RWPE2 (cell line): ENCODE measurements around the gene PSENEN.
"Not testable (repeated sequence)": the region's sequence is repeated elsewhere in the genome, so short reads cannot be mapped to it uniquely, and the experiment has no call there.

Experiments used
- ATAC-seq: fragments of 200-7000 bp; cut with Tn5 transposase; 3 replicates; pipeline ENCODE4 v1.9.1; 2021; ENCODE audit warnings: low read depth
- DNase-seq: peaks from one replicate; pipeline ENCODE4 v3.0.0-alpha.2; 2020; ENCODE audit warnings: low spot score
- H3K27ac ChIP-seq: fragments of 450-650 bp; 2 replicates; pipeline ENCODE4 v1.5.1; 2017; ENCODE audit warnings: mild to moderate bottlenecking; ENCODE audit not compliant: poor library complexity, severe bottlenecking
- H3K27me3 ChIP-seq: fragments of 250-450 bp; sonication (Bioruptor Pico); 2 replicates; pipeline ENCODE4 v1.5.1; 2021; ENCODE audit warnings: mild to moderate bottlenecking, moderate library complexity; ENCODE audit not compliant: insufficient read depth, poor library complexity, severe bottlenecking
- H3K36me3 ChIP-seq: fragments of 250-450 bp; sonication (Bioruptor Pico); 2 replicates; pipeline ENCODE4 v1.5.1; 2020; ENCODE audit warnings: low read depth, mild to moderate bottlenecking, moderate library complexity
- H3K4me1 ChIP-seq: fragments of 250-450 bp; sonication (Bioruptor Pico); 2 replicates; pipeline ENCODE4 v1.5.1; 2021; ENCODE audit warnings: mild to moderate bottlenecking, moderate library complexity; ENCODE audit not compliant: insufficient read depth, poor library complexity, severe bottlenecking
- H3K4me3 ChIP-seq: fragments of 250-450 bp; sonication (Bioruptor Pico); 2 replicates; pipeline ENCODE4 v1.5.1; 2021; ENCODE audit warnings: mild to moderate bottlenecking, moderate library complexity; ENCODE audit not compliant: severe bottlenecking
- H3K9me3 ChIP-seq: fragments of 250-450 bp; sonication (Bioruptor Pico); 2 replicates; pipeline ENCODE4 v1.5.1; 2021; ENCODE audit warnings: mild to moderate bottlenecking, moderate library complexity; ENCODE audit not compliant: severe bottlenecking
- CTCF ChIP-seq: fragments of 450-650 bp; IDR thresholded peaks from one replicate; pipeline ENCODE4 v1.5.1; 2017; ENCODE audit warnings: mild to moderate bottlenecking, moderate library complexity; ENCODE audit not compliant: poor library complexity, severe bottlenecking

Gene PSENEN

GRCh38 chr19:35722461-35722860, 23.0 kb upstream of the PSENEN start:
- Histone ChIP-seq H3K27me3 (no peaks in the 10 kb centered on the region), H3K9me3 (no peaks in the 10 kb centered on the region), H3K4me1 (no peaks in the 10 kb centered on the region), H3K4me3 (no peak overlapping the region), H3K27ac (no peak overlapping the region), H3K36me3 (peaks cover 69% of the 10 kb centered on the region)
- DNase-seq (no peak), ATAC-seq (no peak)
- TF ChIP-seq CTCF = no peak

- H3K27me3 ChIP-seq = no peaks in the 10 kb centered on the region
- H3K4me3 ChIP-seq = no peak overlapping the region
- no peak for TF ChIP-seq CTCF
- no peaks in the 10 kb centered on the region for H3K4me1 ChIP-seq
- no peak for ATAC-seq
- DNase-seq = no peak
- peaks cover 72% of the 10 kb centered on the region for H3K36me3 ChIP-seq
- no peaks in the 10 kb centered on the region for H3K9me3 ChIP-seq
- H3K27ac ChIP-seq = no peak overlapping the region
These were observed 22.6 kb upstream of the PSENEN start for GRCh38 chr19:35722897-35723296.

GRCh38 chr19:35723671-35724070, 21.8 kb upstream of the PSENEN start:
- DNase-seq (no peak), ATAC-seq (no peak)
- no peaks in the 10 kb centered on the region for H3K27me3 ChIP-seq
- no peaks in the 10 kb centered on the region for H3K9me3 ChIP-seq
- H3K36me3 ChIP-seq = peaks cover 79% of the 10 kb centered on the region
- H3K27ac ChIP-seq = no peak overlapping the region
- no peak for TF ChIP-seq CTCF
- no peak overlapping the region for H3K4me3 ChIP-seq
- no peaks in the 10 kb centered on the region for H3K4me1 ChIP-seq

GRCh38 chr19:35724132-35724531, 21.3 kb upstream of the PSENEN start:
- H3K27me3 ChIP-seq, H3K4me3 ChIP-seq, H3K9me3 ChIP-seq, ATAC-seq, H3K27ac ChIP-seq, DNase-seq, H3K4me1 ChIP-seq: not testable (repeated sequence)
- H3K36me3 ChIP-seq = peaks cover 83% of the 10 kb centered on the region

- no peak overlapping the region for H3K27ac ChIP-seq
- H3K27me3 ChIP-seq = no peaks in the 10 kb centered on the region
- ATAC-seq (no peak), DNase-seq (no peak)
- no peaks in the 10 kb centered on the region for H3K4me1 ChIP-seq
- peaks cover 84% of the 10 kb centered on the region for H3K36me3 ChIP-seq
- no peak for TF ChIP-seq CTCF
- no peak overlapping the region for H3K4me3 ChIP-seq
- no peaks in the 10 kb centered on the region for H3K9me3 ChIP-seq
These were observed 20.9 kb upstream of the PSENEN start for GRCh38 chr19:35724560-35724959.
